PC-9 (cell line): ENCODE measurements around the gene TMEM266. TPM values are rescaled to one million over a fixed set of nuclear protein-coding genes. Genes with fewer than 3 reads are reported as not detected.

Source experiments
- BruUV-seq: library from RNA; stranded (reverse); fragments of 400-500 nt; replicated peaks from 2 replicates; lab custom pipeline; 2021; lab: Mats Ljungman, UMichigan
- CTCF ChIA-PET: fragments of 300-600 bp; sonication (Branson Sonifier 250); formaldehyde crosslinking; loops from one replicate; lab custom pipeline; 2022; ENCODE audit warnings: antibody characterized with exemption; lab: Charles Lee
- POLR2A ChIA-PET: fragments of 300-600 bp; sonication (Branson Sonifier 250); formaldehyde crosslinking; loops from one replicate; lab custom pipeline; 2022; ENCODE audit warnings: antibody characterized with exemption; ENCODE audit not compliant: unreplicated experiment; lab: Charles Lee
- DNase-seq, 2 experiments: peaks; one replicate each; pipeline versions ENCODE4 v3.0.0 to v3.0.0-alpha.2; 2015 to 2022; ENCODE audit warnings: mixed read lengths in 1 of 2
- H2AFZ ChIP-seq: fragments of 200-600 bp; sonication (generic); 2 replicates; pipeline ENCODE4 v1.8.1; 2017; ENCODE audit warnings: antibody characterized with exemption
- H3F3A ChIP-seq: fragments of 200-600 bp; sonication (generic); 2 replicates; pipeline ENCODE4 v1.8.1; 2017; ENCODE audit warnings: antibody characterized with exemption, mild to moderate bottlenecking, low read depth; ENCODE audit not compliant: insufficient read depth
- H3K27ac ChIP-seq: fragments of 200-600 bp; sonication (generic); 2 replicates; pipeline ENCODE4 v1.6.1; 2016; ENCODE audit warnings: mixed run types
- H3K27me3 ChIP-seq: fragments of 200-600 bp; sonication (generic); 2 replicates; pipeline ENCODE4 v1.6.1; 2016; ENCODE audit warnings: low read depth, mixed run types; ENCODE audit not compliant: insufficient read depth
- H3K36me3 ChIP-seq: fragments of 200-600 bp; sonication (generic); 2 replicates; pipeline ENCODE4 v1.6.1; 2016; ENCODE audit warnings: low read depth, mixed run types
- H3K4me1 ChIP-seq: fragments of 200-600 bp; sonication (generic); replicated peaks from 2 replicates; pipeline ENCODE4 v1.6.1; 2016; ENCODE audit warnings: mixed run types; ENCODE audit not compliant: insufficient read depth
- H3K4me2 ChIP-seq: fragments of 200-600 bp; sonication (generic); 2 replicates; pipeline ENCODE4 v1.6.1; 2017; ENCODE audit warnings: mixed run types
- H3K4me3 ChIP-seq: fragments of 200-600 bp; sonication (generic); 2 replicates; pipeline ENCODE4 v1.6.1; 2016; ENCODE audit warnings: mixed run types
- H3K79me2 ChIP-seq: fragments of 200-600 bp; sonication (generic); 2 replicates; pipeline ENCODE4 v1.6.1; 2017; ENCODE audit warnings: low read depth, mixed run types
- H3K9me2 ChIP-seq: fragments of 200-600 bp; sonication (generic); 2 replicates; pipeline ENCODE4 v1.8.1; 2017; ENCODE audit warnings: mild to moderate bottlenecking; ENCODE audit not compliant: insufficient read depth
- H3K9me3 ChIP-seq: fragments of 200-600 bp; sonication (generic); 2 replicates; pipeline ENCODE4 v1.8.1; 2016; ENCODE audit warnings: low read depth; ENCODE audit not compliant: insufficient read depth
- H4K20me1 ChIP-seq: fragments of 200-600 bp; sonication (generic); 2 replicates; pipeline ENCODE4 v1.8.1; 2017; ENCODE audit not compliant: insufficient read depth
- EZH2 ChIP-seq: fragments of 200-600 bp; sonication (generic); IDR thresholded peaks from 2 replicates; pipeline ENCODE4 v1.8.0; 2017; ENCODE audit warnings: antibody characterized with exemption, low read depth
- intact Hi-C: fragments of 100-400 bp; cut with micrococcal nuclease; formaldehyde crosslinking; loops from one replicate; pipeline ENCODE4 v1.10.0; 2022; ENCODE audit not compliant: unreplicated experiment
- total RNA-seq: library from RNA; stranded (reverse); gene quantifications from 2 replicates; pipeline ENCODE4 v1.2.3, GENCODE V29; 2021
- TF ChIP-seq, protein P1 (sequence below): fragments of 200-600 bp; sonication (generic); conservative IDR thresholded peaks from 2 replicates; pipeline ENCODE4 v1.6.1; 2017; ENCODE audit warnings: mixed run types, antibody characterized with exemption, mild to moderate bottlenecking, moderate library complexity

The TMEM266 gene
- total RNA-seq, 1 experiment from 2014 or later: 0.41 TPM

DNA sequence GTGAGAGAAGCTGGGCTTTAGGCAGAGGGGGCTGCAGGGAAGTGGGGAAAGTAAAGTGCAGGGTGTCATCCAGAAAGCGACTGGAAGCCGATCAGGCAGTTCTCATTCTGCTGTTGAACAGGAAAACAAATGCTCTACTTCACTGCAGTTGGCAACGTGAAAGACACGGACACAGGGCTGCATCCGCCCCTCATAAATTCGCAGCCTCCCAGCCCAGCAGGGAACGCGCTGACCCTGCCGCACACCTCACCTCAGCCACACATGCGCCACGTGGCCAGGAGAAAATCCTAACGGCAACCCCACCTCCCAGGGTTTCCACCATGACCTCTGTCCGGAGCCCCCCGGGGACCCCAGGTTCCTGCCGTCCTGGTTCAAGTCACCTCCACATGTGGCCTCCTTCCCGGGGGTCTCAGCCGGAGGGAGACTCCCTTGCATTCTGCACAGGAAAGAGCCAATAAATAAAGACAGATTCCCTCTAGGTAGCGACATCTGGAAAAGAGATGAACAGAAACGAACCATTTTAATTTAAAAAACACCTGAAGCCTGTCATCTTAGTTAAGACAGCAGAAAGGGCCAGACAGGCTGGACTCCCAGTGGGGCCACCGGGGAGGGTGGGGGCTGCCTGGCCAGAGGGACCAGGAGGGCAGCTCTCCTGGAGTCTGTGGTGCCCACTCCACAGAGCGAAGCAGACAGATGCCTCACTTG lies 118.7 kb downstream of the TMEM266 start:
- ChIA-PET POLR2A (no interaction called here), CTCF (interaction anchor here (0.6 kb wide), 1 partner anchor 45 kb away, joined by 3 read pairs; no protein-coding TSS in a partner anchor)
- Histone ChIP-seq H3K4me3 (no peak overlapping the region), H4K20me1 (no peaks in the 10 kb centered on the region), H3K4me2 (peak overlapping the region; percentile 36), H2AFZ (no peak overlapping the region), H3F3A (no peaks in the 10 kb centered on the region), H3K27ac (no peak overlapping the region), H3K27me3 (no peaks in the 10 kb centered on the region), H3K9me3 (no peaks in the 10 kb centered on the region), H3K9me2 (no peaks in the 10 kb centered on the region), H3K79me2 (no peaks in the 10 kb centered on the region), H3K36me3 (no peaks in the 10 kb centered on the region), H3K4me1 (peaks cover 9% of the 10 kb centered on the region)
- intact Hi-C loops: no loop called here
- BruUV-seq: no TSS peak
- TF ChIP-seq, protein P1, sequence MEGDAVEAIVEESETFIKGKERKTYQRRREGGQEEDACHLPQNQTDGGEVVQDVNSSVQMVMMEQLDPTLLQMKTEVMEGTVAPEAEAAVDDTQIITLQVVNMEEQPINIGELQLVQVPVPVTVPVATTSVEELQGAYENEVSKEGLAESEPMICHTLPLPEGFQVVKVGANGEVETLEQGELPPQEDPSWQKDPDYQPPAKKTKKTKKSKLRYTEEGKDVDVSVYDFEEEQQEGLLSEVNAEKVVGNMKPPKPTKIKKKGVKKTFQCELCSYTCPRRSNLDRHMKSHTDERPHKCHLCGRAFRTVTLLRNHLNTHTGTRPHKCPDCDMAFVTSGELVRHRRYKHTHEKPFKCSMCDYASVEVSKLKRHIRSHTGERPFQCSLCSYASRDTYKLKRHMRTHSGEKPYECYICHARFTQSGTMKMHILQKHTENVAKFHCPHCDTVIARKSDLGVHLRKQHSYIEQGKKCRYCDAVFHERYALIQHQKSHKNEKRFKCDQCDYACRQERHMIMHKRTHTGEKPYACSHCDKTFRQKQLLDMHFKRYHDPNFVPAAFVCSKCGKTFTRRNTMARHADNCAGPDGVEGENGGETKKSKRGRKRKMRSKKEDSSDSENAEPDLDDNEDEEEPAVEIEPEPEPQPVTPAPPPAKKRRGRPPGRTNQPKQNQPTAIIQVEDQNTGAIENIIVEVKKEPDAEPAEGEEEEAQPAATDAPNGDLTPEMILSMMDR: no peak
- no peak for DNase-seq

DNA sequence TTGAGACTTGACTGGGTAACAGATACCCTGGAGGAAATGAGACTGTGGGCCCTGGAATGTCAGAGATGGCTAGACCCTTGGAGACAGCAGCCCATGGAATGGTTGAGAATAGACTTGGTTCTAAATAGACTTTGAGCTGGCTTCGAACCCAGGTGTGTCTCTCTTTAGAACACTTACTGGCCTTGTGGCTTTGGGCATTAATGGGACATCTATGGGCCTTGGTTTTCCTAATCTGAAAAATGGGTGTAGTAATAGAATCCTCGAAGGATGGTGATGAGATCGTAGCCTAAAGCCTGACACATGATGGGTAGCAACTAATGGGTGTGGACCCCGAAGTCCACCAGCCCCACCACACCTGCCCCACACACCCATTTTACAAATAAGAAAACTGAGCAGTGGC lies 119.2 kb downstream of the TMEM266 start:
- CTCF ChIA-PET: interaction anchor here (0.6 kb wide), 1 partner anchor 44 kb away, joined by 3 read pairs; no protein-coding TSS in a partner anchor
- no peaks in the 10 kb centered on the region for H3F3A ChIP-seq
- intact Hi-C loops: no loop called here
- H3K4me3 ChIP-seq: no peak overlapping the region
- BruUV-seq: no TSS peak
- H3K27me3 ChIP-seq: no peaks in the 10 kb centered on the region
- H4K20me1 ChIP-seq: no peaks in the 10 kb centered on the region
- H3K9me2 ChIP-seq: no peaks in the 10 kb centered on the region
- H3K36me3 ChIP-seq: no peaks in the 10 kb centered on the region
- no peaks in the 10 kb centered on the region for H3K79me2 ChIP-seq
- no peak for TF ChIP-seq EZH2
- TF ChIP-seq, protein P1: no peak
- H3K27ac ChIP-seq: no peak overlapping the region
- no peak for DNase-seq
- no peaks in the 10 kb centered on the region for H3K9me3 ChIP-seq
- H3K4me1 ChIP-seq: peaks cover 9% of the 10 kb centered on the region
- H2AFZ ChIP-seq: no peak overlapping the region
- H3K4me2 ChIP-seq: no peak overlapping the region
- POLR2A ChIA-PET: no interaction called here

DNA sequence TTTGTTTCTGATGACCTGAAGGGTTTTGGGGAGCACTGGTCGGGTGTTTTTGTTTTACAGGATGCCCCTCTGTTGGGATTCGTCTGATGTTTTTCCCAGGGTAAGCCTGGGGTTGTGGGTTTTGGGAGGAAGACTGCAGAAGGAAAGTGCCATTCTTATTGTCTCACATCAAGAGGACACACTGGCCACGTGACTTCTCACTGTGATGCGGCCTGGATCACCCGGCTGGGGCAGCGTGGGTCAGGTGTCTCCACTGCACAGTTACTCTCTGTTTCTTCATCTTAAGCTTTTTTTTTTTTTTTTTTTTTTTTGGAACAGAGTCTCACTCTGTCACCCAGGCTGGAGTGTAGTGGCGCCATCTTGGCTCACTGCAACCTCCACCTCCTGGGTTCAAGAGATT lies 120.5 kb downstream of the TMEM266 start:
- BruUV-seq: no TSS peak
- intact Hi-C loops: no loop called here
- CTCF ChIA-PET: no interaction called here

More for the DNA sequence above, 120.5 kb downstream of the TMEM266 start:
- Histone ChIP-seq H3K9me2 (no peaks in the 10 kb centered on the region), H3K4me2 (no peak overlapping the region), H3K9me3 (no peaks in the 10 kb centered on the region), H3K4me3 (no peak overlapping the region), H3K36me3 (no peaks in the 10 kb centered on the region), H4K20me1 (no peaks in the 10 kb centered on the region), H3F3A (no peaks in the 10 kb centered on the region), H3K4me1 (peaks cover 9% of the 10 kb centered on the region), H3K79me2 (no peaks in the 10 kb centered on the region), H3K27ac (no peak overlapping the region), H2AFZ (no peak overlapping the region), H3K27me3 (no peaks in the 10 kb centered on the region)
- DNase-seq: no peak
- POLR2A ChIA-PET: interaction anchor here (0.7 kb wide), 1 partner anchor 553 kb away, joined by 10 read pairs; no protein-coding TSS in a partner anchor
- TF ChIP-seq, protein P1: no peak
- no peak for TF ChIP-seq EZH2
